Measurements from ENCODE around the gene EXOC1L. TPM values are rescaled to one million over a fixed set of nuclear protein-coding genes. Genes with fewer than 3 reads are reported as not detected.
"Not testable (repeated sequence)": the region's sequence is repeated elsewhere in the genome, so short reads cannot be mapped to it uniquely, and the experiment has no call there.

Gene EXOC1L
- total RNA-seq, 1 experiment from 2014 or later, result not detected

- TF ChIP-seq ATF3 (IDR thresholded peaks at IDR 0.05), result no peak
- no peak for TF ChIP-seq JUND (IDR thresholded peaks at IDR 0.05)
Measured at GRCh38 chr4:55840956-55841355, 21.4 kb downstream of the EXOC1L start (continued).

GRCh38 chr4:55841373-55842239, 22.0 kb downstream of the EXOC1L start:
- H3K79me2 ChIP-seq (ENCODE audit: insufficient read depth, low read length); H3K9ac ChIP-seq (ENCODE audit: low read length); H3K4me1 ChIP-seq (ENCODE audit: control insufficient read depth in 1 of 2, insufficient read depth in 2 of 2, low read length in 2 of 2); DNase-seq (ENCODE audit: low read depth, low spot score); POLR2A ChIA-PET; H3K27me3 ChIP-seq (ENCODE audit: insufficient read depth, low read length); H3K27ac ChIP-seq (ENCODE audit: low read depth, low read length); H3K36me3 ChIP-seq (ENCODE audit: control insufficient read depth in 1 of 2, insufficient read depth in 2 of 2, low read length in 2 of 2); CTCF ChIA-PET; H3K4me2 ChIP-seq (ENCODE audit: low read length); H3K9me3 ChIP-seq (ENCODE audit: control insufficient read depth in 1 of 2, insufficient read depth in 1 of 2, low read depth in 1 of 2, low read length in 2 of 2); ATAC-seq; H3K4me3 ChIP-seq (replicated peaks in 1 of 2; ENCODE audit: low read depth in 1 of 2, low read length in 2 of 2); BruUV-seq (replicated peaks); H2AFZ ChIP-seq (ENCODE audit: low read depth, low read length, poor library complexity, severe bottlenecking); H4K20me1 ChIP-seq (ENCODE audit: insufficient read depth); intact Hi-C loops (cut with micrococcal nuclease); RAD21 ChIA-PET (ENCODE audit: low non-redundant PET in 1 of 2, low total read pairs in 2 of 2, uncharacterized antibody in 2 of 2, unreplicated experiment in 2 of 2); H3K9me2 ChIP-seq (ENCODE audit: insufficient read depth): not testable (repeated sequence)

- intact Hi-C loops (cut with micrococcal nuclease); H3K4me2 ChIP-seq (ENCODE audit: low read length): not testable (repeated sequence)
Measured at GRCh38 chr4:55842312-55842711, 22.7 kb downstream of the EXOC1L start.

More at GRCh38 chr4:55842312-55842711, 22.7 kb downstream of the EXOC1L start:
- H3K9me3 ChIP-seq (ENCODE audit: control insufficient read depth in 1 of 2, insufficient read depth in 1 of 2, low read depth in 1 of 2, low read length in 2 of 2); H3K36me3 ChIP-seq (ENCODE audit: control insufficient read depth in 1 of 2, insufficient read depth in 2 of 2, low read length in 2 of 2); H3K4me1 ChIP-seq (ENCODE audit: control insufficient read depth in 1 of 2, insufficient read depth in 2 of 2, low read length in 2 of 2); H3K27me3 ChIP-seq (ENCODE audit: insufficient read depth, low read length); H3K79me2 ChIP-seq (ENCODE audit: insufficient read depth, low read length); H3K9ac ChIP-seq (ENCODE audit: low read length); DNase-seq (ENCODE audit: low read depth, low spot score); H3K4me3 ChIP-seq (replicated peaks in 1 of 2; ENCODE audit: low read depth in 1 of 2, low read length in 2 of 2); H4K20me1 ChIP-seq (ENCODE audit: insufficient read depth); H2AFZ ChIP-seq (ENCODE audit: low read depth, low read length, poor library complexity, severe bottlenecking); CTCF ChIA-PET; H3K27ac ChIP-seq (ENCODE audit: low read depth, low read length); H3K9me2 ChIP-seq (ENCODE audit: insufficient read depth); POLR2A ChIA-PET; ATAC-seq; RAD21 ChIA-PET (ENCODE audit: low non-redundant PET in 1 of 2, low total read pairs in 2 of 2, uncharacterized antibody in 2 of 2, unreplicated experiment in 2 of 2); BruUV-seq (replicated peaks): not testable (repeated sequence)

All from HCT116 (cell line).